GM04503 (cell line): ENCODE measurements around the gene TBC1D8.
A peak's percentile ranks its signal among the peaks of the same experiment; 100 is the strongest.
"Not testable (repeated sequence)": the region's sequence is repeated elsewhere in the genome, so short reads cannot be mapped to it uniquely, and the experiment has no call there.

ENCODE experiments used
- DNase-seq: peaks from one replicate; pipeline ENCODE4 v3.0.0-alpha.2; 2012; ENCODE audit warnings: low read depth

Gene TBC1D8

GRCh38 chr2:101064505-101064867, 86.7 kb downstream of the TBC1D8 start:
- no peak for DNase-seq

GRCh38 chr2:101064125-101064502, 87.1 kb downstream of the TBC1D8 start:
- DNase-seq: no peak

GRCh38 chr2:101063352-101064124, 87.6 kb downstream of the TBC1D8 start:
- DNase-seq: peak; percentile 72

- no peak for DNase-seq
Observed at GRCh38 chr2:101058386-101058785, 92.8 kb downstream of the TBC1D8 start.

GRCh38 chr2:101057051-101057933, 93.9 kb downstream of the TBC1D8 start:
- no peak for DNase-seq

- DNase-seq: no peak
Observed at GRCh38 chr2:101053117-101053516, 98.1 kb downstream of the TBC1D8 start.

GRCh38 chr2:101052147-101052546, 99.0 kb downstream of the TBC1D8 start:
- no peak for DNase-seq

GRCh38 chr2:101050886-101051285, 100.3 kb downstream of the TBC1D8 start:
- DNase-seq: not testable (repeated sequence)

- DNase-seq: no peak
Observed at GRCh38 chr2:101048756-101049155, 102.4 kb downstream of the TBC1D8 start.

- DNase-seq: no peak
Observed at GRCh38 chr2:101047774-101048173, 103.4 kb downstream of the TBC1D8 start.

GRCh38 chr2:101047075-101047766, 104.0 kb downstream of the TBC1D8 start:
- DNase-seq: no peak

- no peak for DNase-seq
Observed at GRCh38 chr2:101045330-101045729, 105.9 kb downstream of the TBC1D8 start.

- DNase-seq: no peak
Observed at GRCh38 chr2:101041413-101041812, 109.8 kb downstream of the TBC1D8 start.

GRCh38 chr2:101040761-101041160, 110.4 kb downstream of the TBC1D8 start:
- no peak for DNase-seq

GRCh38 chr2:101040072-101040471, 111.1 kb downstream of the TBC1D8 start:
- no peak for DNase-seq

GRCh38 chr2:101038455-101039255, 112.5 kb downstream of the TBC1D8 start:
- DNase-seq: no peak

- no peak for DNase-seq
Observed at GRCh38 chr2:101037161-101037755, 113.9 kb downstream of the TBC1D8 start.

GRCh38 chr2:101036562-101036961, 114.6 kb downstream of the TBC1D8 start:
- no peak for DNase-seq

- DNase-seq: no peak
Observed at GRCh38 chr2:101032084-101032776, 119.0 kb downstream of the TBC1D8 start.

GRCh38 chr2:101030866-101031554, 120.2 kb downstream of the TBC1D8 start:
- DNase-seq: no peak
